Measurements from ENCODE around the gene RFX8. TPM values are rescaled to one million over a fixed set of nuclear protein-coding genes. Genes with fewer than 3 reads are reported as not detected.

The RFX8 gene
- total RNA-seq, 1 donor from 2014 or later: 4.4 TPM

- intact Hi-C loops (cut with micrococcal nuclease): loop anchor here (10.0 kb wide), 1 partner anchor 280 kb away; the partner anchor contains the start of gene MAP4K4
These were observed 59.7 kb downstream of the RFX8 start for GRCh38 chr2:101415220-101415619.

GRCh38 chr2:101412092-101412694, 62.7 kb downstream of the RFX8 start:
- intact Hi-C loops (cut with micrococcal nuclease): loop anchor here (10.0 kb wide), 1 partner anchor 283 kb away; the partner anchor contains the start of gene MAP4K4

GRCh38 chr2:101410746-101411145, 64.2 kb downstream of the RFX8 start:
- intact Hi-C loops (cut with micrococcal nuclease): loop anchor here (10.0 kb wide), 1 partner anchor 284 kb away; the partner anchor contains the start of gene MAP4K4

- intact Hi-C loops (cut with micrococcal nuclease): loop anchor here (10.0 kb wide), 1 partner anchor 285 kb away; the partner anchor contains the start of gene MAP4K4
These were observed 64.8 kb downstream of the RFX8 start for GRCh38 chr2:101410114-101410513.

- intact Hi-C loops (cut with micrococcal nuclease): loop anchor here (10.0 kb wide), 1 partner anchor 285 kb away; the partner anchor contains the start of gene MAP4K4
These were observed 65.2 kb downstream of the RFX8 start for GRCh38 chr2:101409699-101410098.

- intact Hi-C loops (cut with micrococcal nuclease): no loop called here
These were observed 66.0 kb downstream of the RFX8 start for GRCh38 chr2:101408925-101409324.

- intact Hi-C loops (cut with micrococcal nuclease): no loop called here
These were observed 69.5 kb downstream of the RFX8 start for GRCh38 chr2:101405351-101405899.

- intact Hi-C loops (cut with micrococcal nuclease): no loop called here
These were observed 71.2 kb downstream of the RFX8 start for GRCh38 chr2:101403745-101404144.

GRCh38 chr2:101402630-101403029, 72.3 kb downstream of the RFX8 start:
- intact Hi-C loops (cut with micrococcal nuclease): no loop called here

GRCh38 chr2:101401906-101402305, 73.0 kb downstream of the RFX8 start:
- intact Hi-C loops (cut with micrococcal nuclease): no loop called here

GRCh38 chr2:101401326-101401665, 73.6 kb downstream of the RFX8 start:
- intact Hi-C loops (cut with micrococcal nuclease): no loop called here

- intact Hi-C loops (cut with micrococcal nuclease): no loop called here
These were observed 74.2 kb downstream of the RFX8 start for GRCh38 chr2:101400506-101401325.

GRCh38 chr2:101400048-101400447, 74.9 kb downstream of the RFX8 start:
- intact Hi-C loops (cut with micrococcal nuclease): no loop called here

- intact Hi-C loops (cut with micrococcal nuclease): no loop called here
These were observed 75.7 kb downstream of the RFX8 start for GRCh38 chr2:101399021-101399799.

GRCh38 chr2:101398116-101398821, 76.6 kb downstream of the RFX8 start:
- intact Hi-C loops (cut with micrococcal nuclease): no loop called here

GRCh38 chr2:101396316-101396717, 78.6 kb downstream of the RFX8 start:
- intact Hi-C loops (cut with micrococcal nuclease): no loop called here

- intact Hi-C loops (cut with micrococcal nuclease): no loop called here
These were observed 79.2 kb downstream of the RFX8 start for GRCh38 chr2:101395545-101396315.

- intact Hi-C loops (cut with micrococcal nuclease): loop anchor here (10.0 kb wide), 1 partner anchor 133 kb away; the partner anchor contains the start of gene CNOT11
These were observed 86.7 kb downstream of the RFX8 start for GRCh38 chr2:101388232-101388631.

GRCh38 chr2:101387151-101387834, 87.6 kb downstream of the RFX8 start, which contains the start of gene CREG2:
CREG2 (minus strand) TSS chr2:101387503; CDS start chr2:101387457, 46 bp downstream.
- intact Hi-C loops (cut with micrococcal nuclease): loop anchor here (1.0 to 10.0 kb wide), 3 partner anchors 36 to 132 kb away; partner anchors contain the start of gene CNOT11
